Pulmonary artery endothelial cell (primary cell): ENCODE data around the gene CRTAC1. TPM values are rescaled to one million over a fixed set of nuclear protein-coding genes. Genes with fewer than 3 reads are reported as not detected.
"Not testable (repeated sequence)": the region's sequence is repeated elsewhere in the genome, so short reads cannot be mapped to it uniquely, and the experiment has no call there.

Experiments
- DNase-seq: peaks from one replicate; pipeline ENCODE4 v3.0.0-alpha.2; 2011; ENCODE audit warnings: low read depth, low spot score
- total RNA-seq: library from RNA; depleted of rRNA; stranded (reverse); fragments of >200 nt; gene quantifications from 2 replicates; pipeline ENCODE4 v1.2.3, GENCODE V29; 2014

CRTAC1 gene
- total RNA-seq, 1 donor from 2014 or later, result 4.9 TPM

DNA sequence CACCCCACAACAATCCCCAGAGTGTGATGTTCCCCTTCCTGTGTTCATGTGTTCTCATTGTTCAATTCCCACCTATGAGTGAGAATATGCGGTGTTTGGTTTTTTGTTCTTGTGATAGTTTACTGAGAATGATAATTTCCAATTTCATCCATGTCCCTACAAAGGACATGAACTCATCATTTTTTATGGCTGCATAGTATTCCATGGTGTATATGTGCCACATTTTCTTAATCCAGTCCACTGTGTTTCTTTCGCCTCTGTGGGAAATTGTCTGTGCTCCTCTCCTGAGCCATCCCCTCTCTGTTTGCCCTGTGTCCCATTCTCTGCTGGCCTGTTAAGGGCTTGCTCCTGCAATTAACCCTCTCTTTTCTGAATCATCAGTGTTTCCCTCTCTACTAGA is 186.4 kb downstream of the CRTAC1 start:
- DNase-seq, result not testable (repeated sequence)

DNA sequence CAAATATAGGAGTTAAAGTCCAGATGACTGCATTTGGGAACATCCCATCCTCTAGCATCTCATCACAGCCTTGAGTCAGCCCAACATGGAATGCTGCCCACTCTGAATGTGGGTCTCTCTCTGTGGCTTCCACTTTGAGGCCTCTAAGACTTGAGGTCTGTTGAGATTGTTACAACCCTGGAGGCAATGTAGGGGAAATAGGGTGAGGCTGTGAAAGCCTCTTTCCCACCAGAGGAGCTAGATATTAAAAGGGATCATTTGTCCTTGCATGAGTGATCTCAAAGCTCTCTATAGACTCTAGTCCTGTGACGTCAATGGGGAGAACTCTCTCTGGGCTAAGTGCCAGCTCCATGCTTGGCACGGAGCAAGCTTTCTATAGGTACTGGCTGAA is 187.1 kb downstream of the CRTAC1 start:
- no peak for DNase-seq

DNA sequence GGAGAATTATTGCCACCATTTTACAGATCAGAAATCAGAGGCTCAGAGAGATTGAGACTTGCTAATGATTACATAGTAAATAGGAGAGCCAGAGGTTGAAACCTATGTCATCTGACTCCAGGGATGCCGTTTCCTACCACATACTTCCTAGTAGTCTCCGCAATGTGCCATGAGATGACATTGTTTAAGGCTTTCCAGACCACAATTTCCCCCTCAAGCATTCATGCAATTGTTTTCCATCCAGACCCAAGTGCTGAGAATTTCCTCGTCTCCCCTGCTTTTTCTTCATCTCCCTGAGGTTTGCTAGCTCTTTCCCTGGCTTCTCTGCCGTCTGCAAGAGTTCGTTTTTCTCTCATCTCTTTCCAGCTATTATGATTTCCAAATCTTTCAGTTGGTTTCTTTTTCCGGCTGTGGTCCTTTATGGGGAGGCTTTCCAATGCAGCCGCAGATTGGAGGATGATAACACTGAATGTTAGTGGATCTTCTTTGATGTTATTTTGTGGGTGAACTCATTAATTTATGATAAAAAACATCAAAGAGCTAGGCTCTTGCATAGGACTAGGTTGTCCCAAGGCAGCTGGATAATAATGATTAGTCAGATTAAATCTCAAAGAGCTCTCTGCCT is 187.7 kb downstream of the CRTAC1 start:
- no peak for DNase-seq

DNA sequence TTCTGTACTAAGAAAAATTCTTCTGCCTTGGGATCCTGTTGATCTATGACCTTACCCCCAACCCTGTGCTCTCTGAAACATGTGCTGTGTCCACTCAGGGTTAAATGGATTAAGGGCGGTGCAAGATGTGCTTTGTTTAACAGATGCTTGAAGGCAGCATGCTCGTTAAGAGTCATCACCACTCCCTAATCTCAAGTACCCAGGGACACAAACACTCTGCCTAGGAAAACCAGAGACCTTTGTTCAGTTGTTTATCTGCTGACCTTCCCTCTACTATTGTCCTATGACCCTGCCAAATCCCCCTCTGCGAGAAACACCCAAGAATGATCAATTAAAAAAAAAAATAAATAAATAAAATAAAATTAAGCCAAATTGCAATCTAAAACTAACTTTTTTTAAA is 188.3 kb downstream of the CRTAC1 start:
- not testable (repeated sequence) for DNase-seq

DNA sequence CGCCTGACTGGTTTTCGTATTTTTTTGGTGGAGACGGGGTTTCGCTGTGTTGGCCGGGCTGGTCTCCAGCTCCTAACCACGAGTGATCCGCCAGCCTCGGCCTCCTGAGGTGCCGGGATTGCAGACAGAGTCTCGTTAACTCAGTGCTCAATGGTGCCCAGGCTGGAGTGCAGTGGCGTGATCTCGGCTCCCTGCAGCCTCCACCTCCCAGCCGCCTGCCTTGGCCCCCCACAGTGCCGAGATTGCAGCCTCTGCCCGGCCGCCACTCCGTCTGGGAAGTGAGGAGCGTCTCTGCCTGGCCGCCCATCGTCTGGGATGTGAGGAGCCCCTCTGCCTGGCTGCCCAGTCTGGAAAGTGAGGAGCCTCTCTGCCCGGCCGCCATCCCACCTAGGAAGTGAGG is 189.3 kb downstream of the CRTAC1 start:
- DNase-seq, result not testable (repeated sequence)

DNA sequence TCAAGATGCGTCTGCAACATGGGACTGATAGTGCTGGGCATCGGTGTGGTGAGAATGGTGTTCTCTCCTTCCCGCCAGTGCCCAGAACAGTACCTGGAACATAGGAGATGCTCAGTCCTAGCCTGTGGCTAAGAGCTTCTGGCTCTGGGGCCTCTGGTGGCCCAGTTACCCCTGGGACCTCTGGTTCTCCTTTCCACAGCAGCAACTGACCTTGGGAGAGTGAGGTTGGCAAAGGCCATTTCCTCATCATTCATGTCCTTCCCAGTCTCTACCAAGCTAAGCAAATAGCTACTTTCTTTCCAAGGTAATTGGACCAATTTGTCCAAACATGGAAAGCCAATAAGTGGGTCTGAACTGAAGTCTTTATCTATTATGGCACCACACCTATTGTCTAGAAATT is 192.3 kb downstream of the CRTAC1 start:
- DNase-seq, result no peak

DNA sequence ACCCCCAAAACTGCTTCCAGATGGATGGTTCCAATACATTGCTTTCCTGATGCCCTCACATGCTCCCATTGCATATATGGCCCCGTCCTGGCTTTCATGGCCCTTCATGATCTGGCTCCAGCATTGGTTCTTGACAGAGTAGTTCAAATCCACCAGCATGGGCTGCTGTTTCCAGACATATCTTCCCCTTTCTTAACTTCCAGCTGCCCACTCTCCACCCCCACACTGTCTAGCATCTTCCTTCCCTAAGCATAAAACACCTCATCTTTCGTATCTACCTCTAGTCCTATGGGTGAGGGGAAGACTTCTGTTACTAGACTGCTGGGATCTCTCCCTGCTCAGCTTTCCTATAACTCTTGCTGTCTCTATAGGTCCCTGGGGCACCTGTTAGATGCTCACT is 194.0 kb downstream of the CRTAC1 start:
- no peak for DNase-seq

DNA sequence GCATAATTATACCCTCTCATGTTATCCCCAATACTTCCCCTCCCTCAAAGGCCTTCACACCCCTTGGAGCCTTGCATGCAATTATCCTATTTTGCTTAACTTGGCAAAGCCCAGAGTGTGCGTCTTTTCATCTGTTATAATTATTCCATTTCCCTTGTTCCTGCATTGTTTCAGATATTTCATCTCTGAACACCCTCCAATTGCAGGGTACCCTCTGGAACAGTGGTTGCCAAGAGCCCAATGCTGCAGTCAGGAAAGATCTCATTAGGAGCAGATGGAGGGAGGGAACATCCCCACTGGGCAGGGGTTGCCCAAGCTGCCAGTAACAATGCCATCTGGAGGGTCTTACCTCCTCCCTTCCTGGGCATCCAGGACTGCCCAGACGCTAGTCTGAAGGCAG is 199.2 kb downstream of the CRTAC1 start:
- DNase-seq, result no peak

DNA sequence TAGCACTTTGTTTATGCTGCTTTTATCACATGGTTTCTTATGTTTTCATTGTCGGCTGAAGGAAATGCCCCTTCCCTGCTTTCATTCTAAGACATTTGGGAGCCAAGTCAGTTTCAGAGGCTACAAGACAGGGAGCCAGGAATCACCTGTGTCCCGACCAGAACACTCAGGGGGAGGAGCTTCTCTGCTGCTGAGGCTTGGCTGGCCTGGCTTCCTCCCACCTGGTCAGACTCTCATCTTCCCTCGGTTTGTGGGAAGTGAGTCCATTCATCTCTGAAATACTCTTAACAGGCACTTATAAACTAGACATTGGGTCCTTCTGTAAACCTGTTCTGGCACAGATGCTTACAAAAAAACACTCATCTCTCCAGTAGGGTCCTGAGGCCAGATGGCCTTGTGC is 200.4 kb downstream of the CRTAC1 start:
- DNase-seq, result no peak

DNA sequence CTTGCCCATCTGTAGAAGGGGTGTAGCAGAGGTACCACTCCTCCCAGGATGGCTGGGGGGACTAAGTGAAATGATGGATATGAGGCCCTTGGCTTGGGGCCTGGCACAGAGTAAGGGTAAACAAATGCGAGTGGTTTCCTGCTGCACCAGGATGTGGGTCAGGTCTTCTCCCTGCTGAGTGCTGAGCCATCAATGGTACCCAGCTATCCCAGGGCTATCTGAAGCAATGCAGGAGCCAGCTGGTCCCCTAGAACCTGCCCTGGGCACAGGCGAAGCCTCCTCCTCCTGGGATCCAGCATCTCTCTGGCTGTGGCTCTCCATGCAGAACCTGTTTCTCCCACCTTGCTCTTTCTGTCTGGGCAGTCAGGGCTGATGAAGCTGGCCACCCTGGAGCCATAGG is 201.7 kb downstream of the CRTAC1 start:
- no peak for DNase-seq

DNA sequence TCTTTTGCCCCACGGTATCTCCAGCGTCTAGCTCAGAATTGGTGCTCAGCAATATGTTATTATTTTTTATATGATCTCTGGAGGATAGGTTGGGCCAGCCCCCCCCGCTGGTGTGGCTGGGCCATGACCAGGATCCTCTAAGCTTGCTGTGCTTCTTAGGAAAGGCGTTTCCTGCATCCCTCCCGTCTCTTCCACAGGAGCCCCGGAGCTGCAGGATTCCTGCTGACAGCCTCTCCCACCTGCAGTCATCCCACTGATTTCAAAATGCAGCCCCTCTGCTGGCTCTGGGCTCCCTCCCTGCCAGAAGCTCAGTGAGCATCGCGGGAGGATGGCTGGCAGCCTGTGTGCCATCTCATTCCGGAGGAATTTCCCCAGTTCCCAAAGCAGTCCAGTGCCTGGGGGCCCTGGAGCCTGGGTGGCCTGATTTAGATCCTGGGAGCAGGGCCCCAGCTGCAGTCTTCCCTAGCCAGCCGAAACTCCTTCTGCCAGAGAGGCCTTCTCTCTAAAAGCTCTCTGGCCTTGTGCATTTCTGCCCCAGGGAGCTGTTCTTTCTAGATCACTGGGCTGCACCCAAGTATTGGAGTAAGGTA is 202.6 kb downstream of the CRTAC1 start:
- no peak for DNase-seq

DNA sequence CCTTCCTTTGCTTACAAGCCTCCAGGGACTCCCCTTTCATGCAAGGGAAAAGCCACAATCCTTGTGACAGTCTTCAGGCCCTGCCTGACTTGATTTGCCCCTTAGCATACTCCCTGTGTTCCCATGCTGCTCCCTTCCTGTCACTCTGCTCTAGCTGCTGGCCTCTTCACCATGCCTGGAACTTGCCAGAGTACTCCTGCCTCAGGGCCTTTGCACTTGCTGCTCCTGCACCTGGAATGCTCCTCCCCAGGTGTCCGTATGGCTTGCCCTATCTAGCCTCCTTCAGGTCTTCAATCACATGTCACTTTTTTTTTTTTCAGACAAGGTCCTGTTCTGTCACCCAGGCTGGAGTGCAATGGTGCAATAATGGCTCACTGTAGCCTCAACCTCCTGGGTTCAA is 203.5 kb downstream of the CRTAC1 start:
- DNase-seq, result no peak

DNA sequence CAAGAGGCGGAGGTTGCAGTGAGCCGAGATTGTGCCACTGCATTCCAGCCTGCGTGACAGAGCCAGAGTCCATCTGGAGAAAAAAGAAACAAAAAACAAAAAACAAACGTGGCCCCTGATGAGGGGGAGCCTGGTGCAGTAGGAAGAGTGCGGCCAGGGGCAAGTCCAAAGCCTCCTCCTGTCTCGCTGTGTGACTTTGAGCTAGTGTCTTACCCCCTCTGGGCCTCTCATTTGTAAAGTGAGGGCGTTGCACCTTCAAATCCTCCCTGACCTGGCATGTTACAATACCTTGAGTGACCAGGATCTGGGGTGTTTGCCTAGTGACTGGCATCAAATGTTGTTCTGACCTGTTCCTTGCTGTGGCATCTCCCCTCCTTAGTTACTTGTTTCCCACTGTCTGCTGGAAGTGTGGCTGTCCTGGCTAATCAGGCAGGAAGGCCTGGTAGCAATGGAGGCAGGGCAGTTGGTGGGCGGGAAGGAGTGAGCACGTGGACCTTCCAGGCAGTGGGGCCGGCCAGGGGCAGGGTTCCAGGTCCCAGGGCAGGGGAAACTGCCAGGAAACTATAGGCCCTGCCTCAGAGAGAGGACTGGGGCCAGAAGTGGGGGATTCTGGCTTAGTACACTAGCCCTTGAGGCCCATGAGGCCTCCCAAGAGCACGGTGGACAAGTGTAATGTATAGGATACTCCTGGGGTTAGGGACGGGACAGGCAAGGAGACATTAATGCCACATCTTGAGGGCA is 205.2 kb downstream of the CRTAC1 start:
- DNase-seq, result no peak

DNA sequence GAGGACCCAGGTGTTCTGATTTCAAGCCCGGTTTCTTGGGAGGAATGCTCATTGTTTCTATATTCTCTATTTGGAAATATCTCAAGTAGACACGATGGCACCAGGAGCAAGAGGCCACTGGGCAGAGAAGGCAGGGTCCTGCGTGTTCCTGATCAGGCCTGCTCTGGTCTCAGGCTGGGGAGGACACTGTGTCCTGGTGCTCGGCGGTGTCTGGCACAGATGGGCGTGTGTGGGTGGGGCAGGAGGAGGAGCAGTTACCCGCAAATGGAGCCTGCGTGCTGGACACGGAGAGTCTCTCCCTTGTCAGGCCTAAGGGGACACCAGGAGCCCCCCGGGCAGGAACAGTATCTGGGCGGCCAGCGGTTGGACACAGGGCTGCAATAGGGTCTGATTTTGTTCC is 206.7 kb downstream of the CRTAC1 start:
- DNase-seq, result no peak

DNA sequence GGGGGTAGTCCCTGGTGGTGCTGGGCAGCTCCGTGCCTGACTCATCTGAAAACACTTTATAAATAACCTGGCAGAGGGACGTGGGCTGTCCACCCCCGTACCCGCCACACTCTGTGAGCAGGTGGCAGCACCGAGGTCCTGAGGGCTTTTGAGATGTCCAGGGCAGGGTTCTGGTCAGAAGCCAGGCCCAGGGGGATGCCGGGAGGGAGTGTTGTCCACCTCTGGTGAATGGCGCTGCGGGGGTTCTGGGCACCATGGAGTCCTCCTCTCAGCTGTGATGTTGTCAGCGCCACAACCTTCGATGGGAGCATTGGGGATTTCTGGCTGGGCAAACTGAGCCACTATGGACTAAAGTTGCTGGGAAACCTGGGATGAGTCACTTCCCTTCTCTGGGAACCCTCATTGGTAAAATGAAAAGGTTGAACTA is 208.1 kb downstream of the CRTAC1 start:
- no peak for DNase-seq

DNA sequence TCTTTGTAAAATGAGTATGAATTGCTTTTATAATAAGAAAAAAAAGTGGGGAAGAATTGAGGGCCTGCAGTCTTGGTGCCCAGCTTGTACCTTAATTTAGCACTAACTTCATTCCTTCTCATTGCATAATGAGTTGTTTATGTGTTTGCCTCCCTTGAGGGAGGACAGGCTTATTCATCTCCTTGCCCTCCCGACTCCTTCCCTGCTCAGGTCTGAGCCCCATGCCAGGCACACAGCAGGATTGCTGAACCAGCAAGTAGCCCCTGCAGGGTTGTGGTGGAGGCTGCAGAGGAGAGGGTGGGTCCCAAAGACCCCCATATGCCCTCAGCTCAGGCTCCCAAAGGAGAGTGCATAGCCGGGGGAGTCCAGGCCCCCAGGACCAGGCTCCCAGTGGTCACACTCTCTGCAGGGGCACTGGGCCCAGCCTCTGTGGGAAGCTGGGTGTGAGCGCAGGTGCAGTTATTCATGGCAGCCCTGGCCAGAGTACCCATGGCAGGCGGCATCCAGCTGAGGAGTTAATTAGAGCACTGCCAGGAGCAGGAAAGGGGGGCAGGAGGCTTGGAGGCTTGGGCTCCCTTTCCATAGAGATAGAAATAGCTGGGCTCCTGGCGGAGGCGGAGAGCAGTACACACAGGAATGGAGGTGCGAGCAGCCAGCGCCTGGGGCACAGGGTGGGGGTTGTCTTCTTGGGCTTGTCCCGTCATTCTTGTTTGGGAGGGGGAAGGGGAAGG is 208.9 kb downstream of the CRTAC1 start:
- no peak for DNase-seq

DNA sequence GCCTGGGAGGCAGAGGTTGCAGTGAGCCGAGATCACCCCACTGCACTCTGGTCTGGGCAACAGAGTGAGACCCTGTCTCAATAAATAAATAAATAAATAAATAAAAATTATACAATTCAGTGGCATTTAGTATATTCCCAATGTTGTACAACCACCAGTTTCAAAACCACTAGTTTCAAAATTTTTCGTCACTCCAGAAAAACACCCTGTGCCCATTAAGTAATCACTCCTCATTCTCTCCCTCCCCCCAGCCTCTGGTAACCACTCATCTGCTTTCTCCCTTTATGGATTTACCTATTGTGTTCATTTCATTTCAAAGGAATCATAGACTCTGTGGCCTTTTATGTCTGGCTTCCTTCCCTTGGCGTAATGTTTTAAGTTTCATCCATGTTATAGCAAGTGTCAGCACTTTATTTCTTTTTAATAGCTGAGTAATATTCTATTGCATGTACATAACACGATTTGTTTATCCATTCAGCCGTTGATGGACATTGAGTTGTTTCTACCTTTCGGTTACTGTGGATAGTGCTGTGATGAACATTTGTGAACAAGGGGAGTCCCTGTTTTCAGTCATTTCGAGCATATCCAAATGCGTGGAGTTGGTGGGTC is 210.2 kb downstream of the CRTAC1 start:
- DNase-seq, result no peak

DNA sequence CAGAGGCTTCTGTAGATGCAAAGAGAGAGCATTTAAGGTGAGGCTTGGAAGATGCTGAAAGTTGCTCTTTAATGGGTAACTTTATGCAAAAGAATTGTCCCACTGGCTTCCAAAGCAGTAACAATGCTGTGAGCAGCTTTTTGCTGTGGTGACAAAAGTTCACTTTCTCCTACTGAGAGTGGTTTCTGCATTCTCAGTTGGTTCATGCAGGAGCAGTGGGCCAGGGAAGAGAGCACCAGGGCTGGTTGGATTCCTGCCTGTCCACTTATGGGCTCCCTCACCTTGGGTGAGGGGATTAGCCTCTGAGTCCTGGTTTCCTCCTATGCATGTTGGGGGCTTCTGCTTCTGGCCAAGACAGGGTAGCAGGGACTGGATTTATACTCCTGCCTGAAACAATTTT is 211.8 kb downstream of the CRTAC1 start:
- no peak for DNase-seq

DNA sequence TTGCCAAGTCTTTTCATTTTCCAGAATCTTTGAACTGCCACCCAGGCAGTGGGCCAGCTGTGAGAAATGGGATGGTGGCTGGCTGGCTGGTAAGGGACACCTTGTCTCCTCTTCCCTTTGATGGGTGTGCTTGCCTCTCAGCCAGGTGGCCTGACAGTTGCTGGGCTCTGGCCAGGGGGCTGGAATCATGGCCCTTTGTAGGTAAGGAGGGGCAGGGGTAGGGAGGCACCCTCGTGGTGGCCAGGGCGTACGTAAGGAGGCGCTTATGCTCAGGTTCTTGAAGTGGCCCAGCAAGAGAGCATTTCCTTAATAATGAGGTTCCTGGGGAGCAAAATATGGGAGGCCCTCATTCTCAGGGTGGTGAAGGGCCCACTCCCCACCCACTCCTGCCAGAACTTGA is 213.8 kb downstream of the CRTAC1 start:
- no peak for DNase-seq
